PC-9 (cell line): ENCODE data around the gene ZNF780A. TPM values are rescaled to one million over a fixed set of nuclear protein-coding genes. Genes with fewer than 3 reads are reported as not detected.
"Not testable (repeated sequence)": the region's sequence is repeated elsewhere in the genome, so short reads cannot be mapped to it uniquely, and the experiment has no call there.

ENCODE experiments used
- BruUV-seq: library from RNA; stranded (reverse); fragments of 400-500 nt; replicated peaks from 2 replicates; lab custom pipeline; 2021; lab: Mats Ljungman, UMichigan
- CTCF ChIA-PET: fragments of 300-600 bp; sonication (Branson Sonifier 250); formaldehyde crosslinking; loops from one replicate; lab custom pipeline; 2022; ENCODE audit warnings: antibody characterized with exemption; lab: Charles Lee
- POLR2A ChIA-PET: fragments of 300-600 bp; sonication (Branson Sonifier 250); formaldehyde crosslinking; loops from one replicate; lab custom pipeline; 2022; ENCODE audit warnings: antibody characterized with exemption; ENCODE audit not compliant: unreplicated experiment; lab: Charles Lee
- DNase-seq, 2 experiments: peaks; one replicate each; pipeline versions ENCODE4 v3.0.0 to v3.0.0-alpha.2; 2015 to 2022; ENCODE audit warnings: mixed read lengths in 1 of 2
- H2AFZ ChIP-seq: fragments of 200-600 bp; sonication (generic); 2 replicates; pipeline ENCODE4 v1.8.1; 2017; ENCODE audit warnings: antibody characterized with exemption
- H3F3A ChIP-seq: fragments of 200-600 bp; sonication (generic); 2 replicates; pipeline ENCODE4 v1.8.1; 2017; ENCODE audit warnings: antibody characterized with exemption, mild to moderate bottlenecking, low read depth; ENCODE audit not compliant: insufficient read depth
- H3K27ac ChIP-seq: fragments of 200-600 bp; sonication (generic); 2 replicates; pipeline ENCODE4 v1.6.1; 2016; ENCODE audit warnings: mixed run types
- H3K27me3 ChIP-seq: fragments of 200-600 bp; sonication (generic); 2 replicates; pipeline ENCODE4 v1.6.1; 2016; ENCODE audit warnings: low read depth, mixed run types; ENCODE audit not compliant: insufficient read depth
- H3K36me3 ChIP-seq: fragments of 200-600 bp; sonication (generic); 2 replicates; pipeline ENCODE4 v1.6.1; 2016; ENCODE audit warnings: low read depth, mixed run types
- H3K4me1 ChIP-seq: fragments of 200-600 bp; sonication (generic); replicated peaks from 2 replicates; pipeline ENCODE4 v1.6.1; 2016; ENCODE audit warnings: mixed run types; ENCODE audit not compliant: insufficient read depth
- H3K4me2 ChIP-seq: fragments of 200-600 bp; sonication (generic); 2 replicates; pipeline ENCODE4 v1.6.1; 2017; ENCODE audit warnings: mixed run types
- H3K4me3 ChIP-seq: fragments of 200-600 bp; sonication (generic); 2 replicates; pipeline ENCODE4 v1.6.1; 2016; ENCODE audit warnings: mixed run types
- H3K79me2 ChIP-seq: fragments of 200-600 bp; sonication (generic); 2 replicates; pipeline ENCODE4 v1.6.1; 2017; ENCODE audit warnings: low read depth, mixed run types
- H3K9me2 ChIP-seq: fragments of 200-600 bp; sonication (generic); 2 replicates; pipeline ENCODE4 v1.8.1; 2017; ENCODE audit warnings: mild to moderate bottlenecking; ENCODE audit not compliant: insufficient read depth
- H3K9me3 ChIP-seq: fragments of 200-600 bp; sonication (generic); 2 replicates; pipeline ENCODE4 v1.8.1; 2016; ENCODE audit warnings: low read depth; ENCODE audit not compliant: insufficient read depth
- H4K20me1 ChIP-seq: fragments of 200-600 bp; sonication (generic); 2 replicates; pipeline ENCODE4 v1.8.1; 2017; ENCODE audit not compliant: insufficient read depth
- CTCF ChIP-seq: fragments of 200-600 bp; sonication (generic); conservative IDR thresholded peaks from 2 replicates; pipeline ENCODE4 v1.6.1; 2017; ENCODE audit warnings: mixed run types, antibody characterized with exemption, mild to moderate bottlenecking, moderate library complexity
- EZH2 ChIP-seq: fragments of 200-600 bp; sonication (generic); IDR thresholded peaks from 2 replicates; pipeline ENCODE4 v1.8.0; 2017; ENCODE audit warnings: antibody characterized with exemption, low read depth
- intact Hi-C: fragments of 100-400 bp; cut with micrococcal nuclease; formaldehyde crosslinking; loops from one replicate; pipeline ENCODE4 v1.10.0; 2022; ENCODE audit not compliant: unreplicated experiment
- total RNA-seq: library from RNA; stranded (reverse); gene quantifications from 2 replicates; pipeline ENCODE4 v1.2.3, GENCODE V29; 2021

The ZNF780A gene
- total RNA-seq, 1 experiment from 2014 or later = 15.5 TPM

GRCh38 chr19:40119380-40119779, 28.6 kb upstream of the ZNF780A start:
- no peaks in the 10 kb centered on the region for H3K79me2 ChIP-seq
- DNase-seq = no peak
- ChIA-PET CTCF (no interaction called here), POLR2A (no interaction called here)
- BruUV-seq = no TSS peak
- H3K36me3 ChIP-seq = no peaks in the 10 kb centered on the region
- no peaks in the 10 kb centered on the region for H4K20me1 ChIP-seq
- H2AFZ ChIP-seq = no peak overlapping the region
- H3K9me2 ChIP-seq = no peaks in the 10 kb centered on the region
- intact Hi-C loops = no loop called here
- no peak for TF ChIP-seq CTCF
- no peaks in the 10 kb centered on the region for H3K4me1 ChIP-seq
- H3K27ac ChIP-seq = no peak overlapping the region
- H3K4me2 ChIP-seq = no peak overlapping the region
- H3K27me3 ChIP-seq = no peaks in the 10 kb centered on the region
- no peaks in the 10 kb centered on the region for H3F3A ChIP-seq
- no peak overlapping the region for H3K4me3 ChIP-seq
- no peaks in the 10 kb centered on the region for H3K9me3 ChIP-seq

GRCh38 chr19:40118638-40119037, 27.9 kb upstream of the ZNF780A start:
- H3K9me3 ChIP-seq, H4K20me1 ChIP-seq, H3K36me3 ChIP-seq, H3K79me2 ChIP-seq, CTCF ChIA-PET, H3K4me2 ChIP-seq, DNase-seq, H3K4me3 ChIP-seq, H3F3A ChIP-seq, POLR2A ChIA-PET, H2AFZ ChIP-seq, H3K9me2 ChIP-seq, H3K27me3 ChIP-seq, intact Hi-C loops, H3K4me1 ChIP-seq, BruUV-seq, H3K27ac ChIP-seq: not testable (repeated sequence)

- Histone ChIP-seq H3K27ac (no peak overlapping the region), H3K36me3 (no peaks in the 10 kb centered on the region), H3F3A (no peaks in the 10 kb centered on the region), H2AFZ (no peak overlapping the region), H3K4me3 (no peak overlapping the region), H3K79me2 (no peaks in the 10 kb centered on the region), H3K27me3 (no peaks in the 10 kb centered on the region), H3K9me2 (no peaks in the 10 kb centered on the region), H3K4me1 (no peaks in the 10 kb centered on the region), H3K4me2 (no peak overlapping the region), H3K9me3 (0 out of 2 replicates have a peak, but pooled peaks cover 13% of the 10 kb centered on the region), H4K20me1 (no peaks in the 10 kb centered on the region)
- intact Hi-C loops = no loop called here
- DNase-seq = no peak
- ChIA-PET CTCF (no interaction called here), POLR2A (no interaction called here)
- no TSS peak for BruUV-seq
- no peak for TF ChIP-seq EZH2
- no peak for TF ChIP-seq CTCF
Observed at GRCh38 chr19:40116075-40116474, 25.3 kb upstream of the ZNF780A start.

GRCh38 chr19:40114119-40114518, 23.4 kb upstream of the ZNF780A start:
- intact Hi-C loops, H3K27ac ChIP-seq, DNase-seq, BruUV-seq, H4K20me1 ChIP-seq, H3K4me2 ChIP-seq, H3F3A ChIP-seq, H3K27me3 ChIP-seq, CTCF ChIA-PET, POLR2A ChIA-PET, H2AFZ ChIP-seq, H3K4me1 ChIP-seq, H3K79me2 ChIP-seq, H3K9me2 ChIP-seq, H3K36me3 ChIP-seq, H3K4me3 ChIP-seq: not testable (repeated sequence)
- H3K9me3 ChIP-seq = 0 out of 2 replicates have a peak, but pooled peaks cover 13% of the 10 kb centered on the region

GRCh38 chr19:40112271-40112670, 21.5 kb upstream of the ZNF780A start:
- H3F3A ChIP-seq, H4K20me1 ChIP-seq, H3K36me3 ChIP-seq, H3K4me1 ChIP-seq, H3K4me3 ChIP-seq, POLR2A ChIA-PET, H3K79me2 ChIP-seq, intact Hi-C loops, H3K27ac ChIP-seq, H3K4me2 ChIP-seq, BruUV-seq, H3K27me3 ChIP-seq, H3K9me2 ChIP-seq, DNase-seq, H2AFZ ChIP-seq: not testable (repeated sequence)
- H3K9me3 ChIP-seq = 0 out of 2 replicates have a peak, but pooled peaks cover 13% of the 10 kb centered on the region
- CTCF ChIA-PET = interaction anchor here (0.6 kb wide), 1 partner anchor 1334 kb away, joined by 3 read pairs; no protein-coding TSS in a partner anchor
